CD14-positive monocyte (primary cell): ENCODE results near the gene PLA2G4D. TPM values are rescaled to one million over a fixed set of nuclear protein-coding genes. Genes with fewer than 3 reads are reported as not detected.

ENCODE experiments used
- DNase-seq, 3 donors: peaks; one replicate each; pipeline ENCODE4 v3.0.0-alpha.2; 2011 to 2022
- H2AFZ ChIP-seq: 2 replicates; pipeline ENCODE4 v1.6.0; 2012; ENCODE audit warnings: mild to moderate bottlenecking, low read depth, low read length, inconsistent platforms; ENCODE audit not compliant: insufficient read depth, poor library complexity, severe bottlenecking
- H3K27ac ChIP-seq, 2 donors: 1 replicate in 1 of 2; 2 replicates in 1 of 2; pipeline ENCODE4 v1.5.1; 2012 to 2013; ENCODE audit warnings: low read length in 2 of 2, control low read depth in 1 of 2, inconsistent platforms in 1 of 2, low read depth in 1 of 2, mild to moderate bottlenecking in 1 of 2
- H3K27me3 ChIP-seq, 2 donors: one replicate each; pipeline versions ENCODE4 v1.6.0 to v1.6.1; 2011 to 2013; ENCODE audit warnings: low read length in 2 of 2; ENCODE audit not compliant: control insufficient read depth in 2 of 2, insufficient read depth in 2 of 2
- H3K36me3 ChIP-seq, 2 donors: replicated peaks in 1 of 2; 1 replicate in 1 of 2; 2 replicates in 1 of 2; pipeline versions ENCODE4 v1.5.1 to v1.6.1; 2012 to 2013; ENCODE audit warnings: low read length in 2 of 2, control low read depth in 1 of 2, inconsistent platforms in 1 of 2, mild to moderate bottlenecking in 1 of 2; ENCODE audit not compliant: insufficient read depth in 2 of 2, control insufficient read depth in 1 of 2
- H3K4me1 ChIP-seq, 2 donors: 1 replicate in 1 of 2; 2 replicates in 1 of 2; pipeline versions ENCODE4 v1.5.1 to v1.6.1; 2012 to 2013; ENCODE audit warnings: low read length in 2 of 2, control low read depth in 1 of 2, inconsistent platforms in 1 of 2, mild to moderate bottlenecking in 1 of 2, moderate library complexity in 1 of 2; ENCODE audit not compliant: insufficient read depth in 2 of 2, control insufficient read depth in 1 of 2
- H3K4me2 ChIP-seq: replicated peaks from 2 replicates; pipeline ENCODE3; 2012; ENCODE audit warnings: low read length, moderate library complexity, mild to moderate bottlenecking; ENCODE audit not compliant: poor library complexity, severe bottlenecking; ENCODE audit errors: extremely low read depth
- H3K4me3 ChIP-seq, 3 experiments: fragments of 200-600 bp in 1 of 3; sonication (generic) in 1 of 3; replicated peaks in 1 of 3; 1 replicate in 2 of 3; 2 replicates in 1 of 3; pipeline ENCODE4 v1.5.1; 2011 to 2013; ENCODE audit warnings: low read length in 3 of 3, mild to moderate bottlenecking in 3 of 3, control low read depth in 2 of 3, low read depth in 2 of 3, inconsistent platforms in 1 of 3, moderate library complexity in 1 of 3
- H3K79me2 ChIP-seq: 2 replicates; pipeline ENCODE4 v1.6.0; 2012; ENCODE audit warnings: mild to moderate bottlenecking, control low read depth, inconsistent platforms, low read length, moderate library complexity; ENCODE audit not compliant: insufficient read depth
- H3K9ac ChIP-seq: 2 replicates; pipeline ENCODE4 v1.6.0; 2017; ENCODE audit warnings: low read length, mild to moderate bottlenecking; ENCODE audit not compliant: insufficient read depth, poor library complexity, severe bottlenecking
- H3K9me3 ChIP-seq, 2 donors: replicated peaks in 1 of 2; 1 replicate in 1 of 2; 2 replicates in 1 of 2; pipeline versions ENCODE4 v1.5.1 to v1.6.1; 2012 to 2013; ENCODE audit warnings: low read length in 2 of 2, control low read depth in 1 of 2; ENCODE audit not compliant: control insufficient read depth in 1 of 2, insufficient read depth in 1 of 2
- H4K20me1 ChIP-seq: 2 replicates; pipeline ENCODE4 v1.6.0; 2012; ENCODE audit warnings: mild to moderate bottlenecking, low read length, control low read depth, moderate library complexity; ENCODE audit not compliant: insufficient read depth
- H3K27ac Mint-ChIP-seq, 7 donors: one replicate each; pipeline ENCODE4 v1.8.0; 2020; ENCODE audit warnings: mild to moderate bottlenecking in 7 of 7, mixed read lengths in 7 of 7, moderate library complexity in 6 of 7, inconsistent platforms in 2 of 7
- H3K27me3 Mint-ChIP-seq, 3 donors: one replicate each; pipeline ENCODE4 v1.8.0; 2021 to 2022; ENCODE audit warnings: low read depth in 3 of 3, mild to moderate bottlenecking in 3 of 3, mixed read lengths in 3 of 3, moderate library complexity in 3 of 3, inconsistent platforms in 1 of 3
- H3K36me3 Mint-ChIP-seq, 2 donors: one replicate each; pipeline ENCODE4 v1.8.0; 2020; ENCODE audit warnings: mixed read lengths in 2 of 2, inconsistent platforms in 1 of 2, mild to moderate bottlenecking in 1 of 2
- H3K4me1 Mint-ChIP-seq: one replicate; pipeline ENCODE4 v1.8.0; 2020; ENCODE audit warnings: mild to moderate bottlenecking, mixed read lengths
- H3K4me3 Mint-ChIP-seq, 2 donors: one replicate each; pipeline ENCODE4 v1.8.0; 2020; ENCODE audit warnings: mild to moderate bottlenecking in 2 of 2, mixed read lengths in 2 of 2, moderate library complexity in 1 of 2
- H3K9me3 Mint-ChIP-seq, 7 donors: one replicate each; pipeline ENCODE4 v1.8.0; 2020 to 2022; ENCODE audit warnings: mixed read lengths in 7 of 7, mild to moderate bottlenecking in 6 of 7, moderate library complexity in 6 of 7, inconsistent platforms in 2 of 7
- WGBS: methylation state at CpG from one replicate; pipeline ENCODE4 v1.1.5; 2013; ENCODE audit warnings: missing lambda C conversion rate; ENCODE audit not compliant: insufficient coverage; 5-methylcytosine and 5-hydroxymethylcytosine counted together
- intact Hi-C, 2 donors: fragments of 100-400 bp; cut with micrococcal nuclease; formaldehyde crosslinking; loops; one replicate each; pipeline versions ENCODE4 v1.15.0 to v1.15.1; 2023
- polyA plus RNA-seq, 3 donors: library from polyadenylated mRNA; depleted of rRNA in 1 of 3; unstranded in 2 of 3; stranded (reverse) in 1 of 3; fragments of 300-500 nt in 2 of 3; fragments of >200 nt in 1 of 3; fragmentation: Illumina TruSeq in 2 of 3; gene quantifications; 1 replicate in 2 of 3; 2 replicates in 1 of 3; pipeline ENCODE4 v1.2.3, GENCODE V29; 2012 to 2021
- TF ChIP-seq, protein P1 (sequence below): fragments of 200-600 bp; IDR thresholded peaks from one replicate; pipeline ENCODE4 v1.8.0; 2022; ENCODE audit warnings: antibody characterized with exemption, mild to moderate bottlenecking

PLA2G4D gene
- polyA plus RNA-seq, 3 donors, result not detected

- Histone ChIP-seq H3K4me1 (no peaks in the 10 kb centered on the region), H3K79me2 (no peaks in the 10 kb centered on the region), H3K27me3 (no peaks in the 10 kb centered on the region), H3K4me3 (no peak overlapping the region), H3K9me3 (peaks cover 0 to 9% of the 10 kb centered on the region in 2 donors), H3K36me3 (no peaks in the 10 kb centered on the region), H3K9ac (no peak overlapping the region), H2AFZ (no peak overlapping the region), H4K20me1 (no peaks in the 10 kb centered on the region), H3K27ac (no peak overlapping the region), H3K4me2 (no peak overlapping the region)
- 100% methylated on average over 3 of the region's 4 CpGs for WGBS
- TF ChIP-seq, protein P1, sequence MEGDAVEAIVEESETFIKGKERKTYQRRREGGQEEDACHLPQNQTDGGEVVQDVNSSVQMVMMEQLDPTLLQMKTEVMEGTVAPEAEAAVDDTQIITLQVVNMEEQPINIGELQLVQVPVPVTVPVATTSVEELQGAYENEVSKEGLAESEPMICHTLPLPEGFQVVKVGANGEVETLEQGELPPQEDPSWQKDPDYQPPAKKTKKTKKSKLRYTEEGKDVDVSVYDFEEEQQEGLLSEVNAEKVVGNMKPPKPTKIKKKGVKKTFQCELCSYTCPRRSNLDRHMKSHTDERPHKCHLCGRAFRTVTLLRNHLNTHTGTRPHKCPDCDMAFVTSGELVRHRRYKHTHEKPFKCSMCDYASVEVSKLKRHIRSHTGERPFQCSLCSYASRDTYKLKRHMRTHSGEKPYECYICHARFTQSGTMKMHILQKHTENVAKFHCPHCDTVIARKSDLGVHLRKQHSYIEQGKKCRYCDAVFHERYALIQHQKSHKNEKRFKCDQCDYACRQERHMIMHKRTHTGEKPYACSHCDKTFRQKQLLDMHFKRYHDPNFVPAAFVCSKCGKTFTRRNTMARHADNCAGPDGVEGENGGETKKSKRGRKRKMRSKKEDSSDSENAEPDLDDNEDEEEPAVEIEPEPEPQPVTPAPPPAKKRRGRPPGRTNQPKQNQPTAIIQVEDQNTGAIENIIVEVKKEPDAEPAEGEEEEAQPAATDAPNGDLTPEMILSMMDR, result no peak
- Mint-ChIP-seq H3K27ac (no peak overlapping the region), H3K9me3 (peaks cover 4 to 16% (median 11%) of the 10 kb centered on the region in 7 donors), H3K4me1 (no peaks in the 10 kb centered on the region), H3K4me3 (no peak overlapping the region), H3K27me3 (peaks cover 4 to 19% (median 16%) of the 10 kb centered on the region in 3 donors), H3K36me3 (no peaks in the 10 kb centered on the region)
- intact Hi-C loops, result no loop called here
- DNase-seq, result no peak
Measured at GRCh38 chr15:42024303-42024702, 70.1 kb downstream of the PLA2G4D start.

- Histone ChIP-seq H3K27ac (no peak overlapping the region), H2AFZ (no peak overlapping the region), H3K9me3 (peaks cover 0 to 9% of the 10 kb centered on the region in 2 donors), H3K79me2 (no peaks in the 10 kb centered on the region), H3K9ac (no peak overlapping the region), H3K4me2 (no peak overlapping the region), H3K4me3 (no peak overlapping the region), H3K4me1 (no peaks in the 10 kb centered on the region), H4K20me1 (no peaks in the 10 kb centered on the region), H3K36me3 (no peaks in the 10 kb centered on the region), H3K27me3 (no peaks in the 10 kb centered on the region)
- H3K27ac Mint-ChIP-seq, result no peak overlapping the region
- no peaks in the 10 kb centered on the region for H3K36me3 Mint-ChIP-seq
- DNase-seq, result no peak
- H3K9me3 Mint-ChIP-seq, result peaks cover 4 to 16% (median 11%) of the 10 kb centered on the region in 7 donors
- WGBS, result 100% methylated on average over 4 of the region's 5 CpGs
- peaks cover 1 to 9% (median 2%) of the 10 kb centered on the region in 3 donors for H3K27me3 Mint-ChIP-seq
- H3K4me3 Mint-ChIP-seq, result no peak overlapping the region
- intact Hi-C loops, result no loop called here
- TF ChIP-seq, protein P1, result no peak
- no peaks in the 10 kb centered on the region for H3K4me1 Mint-ChIP-seq
Measured at GRCh38 chr15:42021593-42021992, 72.8 kb downstream of the PLA2G4D start.
